Panc1 (cell line): ENCODE data around the gene RNASE1. TPM values are rescaled to one million over a fixed set of nuclear protein-coding genes. Genes with fewer than 3 reads are reported as not detected.

Experiments
- ATAC-seq: fragments of 200-7000 bp; cut with Tn5 transposase; 2 replicates; pipeline ENCODE4 v1.9.1; 2020; ENCODE audit warnings: mild to moderate bottlenecking, moderate library complexity
- BruUV-seq: library from RNA; stranded (reverse); fragments of 400-500 nt; replicated peaks from 2 replicates; lab custom pipeline; 2021; lab: Mats Ljungman, UMichigan
- CTCF ChIA-PET: fragments of 300-600 bp; sonication (Branson Sonifier 250); formaldehyde crosslinking; loops from one replicate; lab custom pipeline; 2022; ENCODE audit warnings: antibody characterized with exemption; lab: Charles Lee
- POLR2A ChIA-PET: fragments of 300-600 bp; sonication (Branson Sonifier 250); formaldehyde crosslinking; loops from one replicate; lab custom pipeline; 2022; ENCODE audit warnings: antibody characterized with exemption; lab: Charles Lee
- DNase-seq: peaks from one replicate; pipeline ENCODE4 v3.0.0-alpha.2; 2010; ENCODE audit warnings: low read depth, low spot score
- H3K27ac ChIP-seq: 2 replicates; pipeline ENCODE4 v1.5.1; 2011; ENCODE audit warnings: mild to moderate bottlenecking, low read length, inconsistent platforms
- H3K27me3 ChIP-seq: fragments of 200-500 bp; sonication (Bioruptor generic); 2 replicates; pipeline ENCODE4 v1.6.0; 2014; ENCODE audit warnings: low read length, inconsistent platforms; ENCODE audit not compliant: control insufficient read depth, insufficient read depth
- H3K36me3 ChIP-seq: fragments of 200-500 bp; sonication (Bioruptor generic); 2 replicates; pipeline ENCODE4 v1.5.1; 2014; ENCODE audit warnings: inconsistent platforms, mild to moderate bottlenecking, low read length, moderate library complexity; ENCODE audit not compliant: control insufficient read depth, insufficient read depth
- H3K4me1 ChIP-seq: 2 replicates; pipeline ENCODE4 v1.5.1; 2011; ENCODE audit warnings: inconsistent platforms, mild to moderate bottlenecking, low read length, moderate library complexity; ENCODE audit not compliant: control insufficient read depth, insufficient read depth
- H3K4me3 ChIP-seq, 2 experiments: 2 replicates each; pipeline ENCODE4 v1.5.1; 2011 to 2012; ENCODE audit warnings: low read depth in 2 of 2, low read length in 2 of 2, mild to moderate bottlenecking in 2 of 2, inconsistent platforms in 1 of 2, moderate library complexity in 1 of 2
- H3K9me3 ChIP-seq: fragments of 200-500 bp; sonication (Bioruptor generic); 2 replicates; pipeline ENCODE4 v1.5.1; 2014; ENCODE audit warnings: low read depth, mild to moderate bottlenecking, inconsistent platforms, low read length, moderate library complexity; ENCODE audit not compliant: control insufficient read depth, insufficient read depth
- POLR2AphosphoS5 ChIP-seq: IDR thresholded peaks from 2 replicates; pipeline ENCODE4 v1.6.1; 2012; ENCODE audit warnings: mild to moderate bottlenecking, low read depth, low read length, moderate library complexity
- SIN3A ChIP-seq: IDR thresholded peaks from 2 replicates; pipeline ENCODE4 v1.6.1; 2012; ENCODE audit warnings: low read depth, mild to moderate bottlenecking, low read length, moderate library complexity, borderline replicate concordance; ENCODE audit not compliant: insufficient read depth
- TCF7L2 ChIP-seq: IDR thresholded peaks from 2 replicates; pipeline ENCODE4 v1.6.1; 2011; ENCODE audit warnings: mild to moderate bottlenecking, low read depth, low read length, inconsistent platforms
- in situ Hi-C: cut with HindIII; loops from 2 replicates; pipeline ENCODE4 v1.10.0; 2016; ENCODE audit warnings: low sequenced_read_pairs, low pct_unique_long_range_greater_than_20kb
- intact Hi-C: fragments of 100-400 bp; cut with micrococcal nuclease; formaldehyde crosslinking; loops from one replicate; pipeline ENCODE4 v1.10.0; 2022; ENCODE audit not compliant: unreplicated experiment
- total RNA-seq: library from RNA; stranded (reverse); gene quantifications from one replicate; pipeline ENCODE4 v1.2.1, GENCODE V29; 2021; ENCODE audit not compliant: unreplicated experiment
- TF ChIP-seq, protein P1 (sequence below), 2 experiments: IDR thresholded peaks; 2 replicates each; pipeline ENCODE4 v1.6.1; 2011 to 2012; ENCODE audit warnings: low read depth in 2 of 2, control low read depth in 1 of 2, low read length in 1 of 2, mild to moderate bottlenecking in 1 of 2, moderate library complexity in 1 of 2; ENCODE audit not compliant: insufficient read depth in 1 of 2
- TF ChIP-seq, protein P2 (sequence below): fragments of 450-650 bp; IDR thresholded peaks from 2 replicates; pipeline ENCODE4 v1.5.1; 2017; ENCODE audit warnings: mild to moderate bottlenecking

The RNASE1 gene
- total RNA-seq, 1 experiment from 2014 or later = 0.69 TPM

DNA sequence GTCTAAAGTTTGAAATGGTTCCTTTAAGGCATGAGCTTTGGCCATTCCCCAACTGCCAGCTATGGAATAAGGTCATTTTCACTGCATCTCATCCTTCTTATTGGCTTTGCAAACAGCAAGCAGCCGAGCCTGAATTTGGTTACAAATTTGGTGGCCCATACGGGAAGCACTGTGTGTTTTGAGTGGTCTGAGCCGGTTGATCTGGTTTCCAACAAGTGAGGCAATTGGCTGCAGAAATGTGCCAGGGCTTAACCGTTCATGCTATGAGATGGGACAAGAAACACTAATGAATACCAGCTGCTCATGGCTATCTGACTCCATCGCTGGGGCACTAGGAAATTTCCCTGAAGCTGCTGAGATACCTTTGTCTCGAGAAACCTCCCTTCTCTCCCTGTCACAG lies 47.6 kb downstream of the RNASE1 start:
- H3K36me3 ChIP-seq = no peaks in the 10 kb centered on the region
- in situ Hi-C loops = no loop called here
- H3K27me3 ChIP-seq = no peaks in the 10 kb centered on the region
- DNase-seq (no peak), ATAC-seq (no peak)
- POLR2A ChIA-PET = no interaction called here
- H3K4me1 ChIP-seq = no peaks in the 10 kb centered on the region
- no peak for TF ChIP-seq TCF7L2
- TF ChIP-seq POLR2AphosphoS5 = no peak
- no peak for TF ChIP-seq SIN3A
- TF ChIP-seq, protein P1, sequence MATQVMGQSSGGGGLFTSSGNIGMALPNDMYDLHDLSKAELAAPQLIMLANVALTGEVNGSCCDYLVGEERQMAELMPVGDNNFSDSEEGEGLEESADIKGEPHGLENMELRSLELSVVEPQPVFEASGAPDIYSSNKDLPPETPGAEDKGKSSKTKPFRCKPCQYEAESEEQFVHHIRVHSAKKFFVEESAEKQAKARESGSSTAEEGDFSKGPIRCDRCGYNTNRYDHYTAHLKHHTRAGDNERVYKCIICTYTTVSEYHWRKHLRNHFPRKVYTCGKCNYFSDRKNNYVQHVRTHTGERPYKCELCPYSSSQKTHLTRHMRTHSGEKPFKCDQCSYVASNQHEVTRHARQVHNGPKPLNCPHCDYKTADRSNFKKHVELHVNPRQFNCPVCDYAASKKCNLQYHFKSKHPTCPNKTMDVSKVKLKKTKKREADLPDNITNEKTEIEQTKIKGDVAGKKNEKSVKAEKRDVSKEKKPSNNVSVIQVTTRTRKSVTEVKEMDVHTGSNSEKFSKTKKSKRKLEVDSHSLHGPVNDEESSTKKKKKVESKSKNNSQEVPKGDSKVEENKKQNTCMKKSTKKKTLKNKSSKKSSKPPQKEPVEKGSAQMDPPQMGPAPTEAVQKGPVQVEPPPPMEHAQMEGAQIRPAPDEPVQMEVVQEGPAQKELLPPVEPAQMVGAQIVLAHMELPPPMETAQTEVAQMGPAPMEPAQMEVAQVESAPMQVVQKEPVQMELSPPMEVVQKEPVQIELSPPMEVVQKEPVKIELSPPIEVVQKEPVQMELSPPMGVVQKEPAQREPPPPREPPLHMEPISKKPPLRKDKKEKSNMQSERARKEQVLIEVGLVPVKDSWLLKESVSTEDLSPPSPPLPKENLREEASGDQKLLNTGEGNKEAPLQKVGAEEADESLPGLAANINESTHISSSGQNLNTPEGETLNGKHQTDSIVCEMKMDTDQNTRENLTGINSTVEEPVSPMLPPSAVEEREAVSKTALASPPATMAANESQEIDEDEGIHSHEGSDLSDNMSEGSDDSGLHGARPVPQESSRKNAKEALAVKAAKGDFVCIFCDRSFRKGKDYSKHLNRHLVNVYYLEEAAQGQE (IDR thresholded peaks at IDR 0.05; ENCODE audit: insufficient read depth in 1 of 2, low read depth in 2 of 2, low read length in 1 of 2) = no peak
- TF ChIP-seq, protein P2, sequence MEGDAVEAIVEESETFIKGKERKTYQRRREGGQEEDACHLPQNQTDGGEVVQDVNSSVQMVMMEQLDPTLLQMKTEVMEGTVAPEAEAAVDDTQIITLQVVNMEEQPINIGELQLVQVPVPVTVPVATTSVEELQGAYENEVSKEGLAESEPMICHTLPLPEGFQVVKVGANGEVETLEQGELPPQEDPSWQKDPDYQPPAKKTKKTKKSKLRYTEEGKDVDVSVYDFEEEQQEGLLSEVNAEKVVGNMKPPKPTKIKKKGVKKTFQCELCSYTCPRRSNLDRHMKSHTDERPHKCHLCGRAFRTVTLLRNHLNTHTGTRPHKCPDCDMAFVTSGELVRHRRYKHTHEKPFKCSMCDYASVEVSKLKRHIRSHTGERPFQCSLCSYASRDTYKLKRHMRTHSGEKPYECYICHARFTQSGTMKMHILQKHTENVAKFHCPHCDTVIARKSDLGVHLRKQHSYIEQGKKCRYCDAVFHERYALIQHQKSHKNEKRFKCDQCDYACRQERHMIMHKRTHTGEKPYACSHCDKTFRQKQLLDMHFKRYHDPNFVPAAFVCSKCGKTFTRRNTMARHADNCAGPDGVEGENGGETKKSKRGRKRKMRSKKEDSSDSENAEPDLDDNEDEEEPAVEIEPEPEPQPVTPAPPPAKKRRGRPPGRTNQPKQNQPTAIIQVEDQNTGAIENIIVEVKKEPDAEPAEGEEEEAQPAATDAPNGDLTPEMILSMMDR = no peak
- no peak overlapping the region for H3K4me3 ChIP-seq
- no TSS peak for BruUV-seq
- CTCF ChIA-PET = no interaction called here
- H3K27ac ChIP-seq = no peak overlapping the region
- intact Hi-C loops = no loop called here
- H3K9me3 ChIP-seq = no peaks in the 10 kb centered on the region; the same call in 1 of the 2 replicates

GRCh38 chr14:20754308-20754707 lies 48.3 kb downstream of the RNASE1 start:
- no peak for DNase-seq
- no TSS peak for BruUV-seq
- Histone ChIP-seq H3K4me1 (no peaks in the 10 kb centered on the region), H3K9me3 (no peaks in the 10 kb centered on the region; the same call in 1 of the 2 replicates), H3K4me3 (no peak overlapping the region), H3K36me3 (no peaks in the 10 kb centered on the region), H3K27ac (no peak overlapping the region), H3K27me3 (no peaks in the 10 kb centered on the region)
- ChIA-PET CTCF (no interaction called here), POLR2A (no interaction called here)
- TF ChIP-seq POLR2AphosphoS5 (no peak), TCF7L2 (no peak), SIN3A (no peak)
- TF ChIP-seq, protein P1 (IDR thresholded peaks at IDR 0.05; ENCODE audit: insufficient read depth in 1 of 2, low read depth in 2 of 2, low read length in 1 of 2) = no peak
- TF ChIP-seq, protein P2 = no peak
- no peak for ATAC-seq
- intact Hi-C loops = no loop called here
- in situ Hi-C loops = no loop called here
